Stimulated activated CD4-positive, alpha-beta T cell treated with anti-CD3 and anti-CD28 coated beads, Interleukin-2, amount 100 ng/mL, for 24 hours (primary cell): Measurements from ENCODE around the gene WDR41.
"Not testable (repeated sequence)": the region's sequence is repeated elsewhere in the genome, so short reads cannot be mapped to it uniquely, and the experiment has no call there.

Experiments used
- DNase-seq, 2 donors: peaks; one replicate each; pipeline ENCODE4 v3.0.0-alpha.2; 2020

WDR41 gene

GRCh38 chr5:77398896-77399295 lies 93.2 kb downstream of the WDR41 start:
- DNase-seq = no peak

GRCh38 chr5:77398458-77398857 lies 93.7 kb downstream of the WDR41 start:
- no peak for DNase-seq

GRCh38 chr5:77397686-77398292 lies 94.3 kb downstream of the WDR41 start:
- no peak for DNase-seq

GRCh38 chr5:77396017-77396416 lies 96.1 kb downstream of the WDR41 start:
- DNase-seq = no peak

- DNase-seq = no peak
Observed at GRCh38 chr5:77394064-77394715, 97.9 kb downstream of the WDR41 start.

GRCh38 chr5:77391240-77391765 lies 100.8 kb downstream of the WDR41 start:
- DNase-seq = no peak

GRCh38 chr5:77390795-77391194 lies 101.3 kb downstream of the WDR41 start:
- DNase-seq = no peak

- no peak for DNase-seq
Observed at GRCh38 chr5:77390221-77390620, 101.9 kb downstream of the WDR41 start.

- no peak for DNase-seq
Observed at GRCh38 chr5:77389746-77390145, 102.4 kb downstream of the WDR41 start.

GRCh38 chr5:77386340-77386739 lies 105.8 kb downstream of the WDR41 start:
- not testable (repeated sequence) for DNase-seq

- DNase-seq = not testable (repeated sequence)
Observed at GRCh38 chr5:77383336-77383735, 108.8 kb downstream of the WDR41 start.
